GM21423 (cell line): Measurements from ENCODE around the gene TSPAN14.
"Not testable (repeated sequence)": the region's sequence is repeated elsewhere in the genome, so short reads cannot be mapped to it uniquely, and the experiment has no call there.

Experiments used
- ATAC-seq: cut with Tn5 transposase; IDR thresholded peaks from one replicate; pipeline ENCODE4 v1.9.1; 2021; ENCODE audit warnings: mild to moderate bottlenecking, moderate library complexity; ENCODE audit not compliant: unreplicated experiment

TSPAN14 gene

GRCh38 chr10:80468002-80468401 is 13.9 kb downstream of the TSPAN14 start:
- no peak for ATAC-seq

- ATAC-seq: no peak
Measured at GRCh38 chr10:80468806-80469421, 14.8 kb downstream of the TSPAN14 start.

- no peak for ATAC-seq
Measured at GRCh38 chr10:80470266-80470665, 16.2 kb downstream of the TSPAN14 start.

- ATAC-seq: no peak
Measured at GRCh38 chr10:80471001-80471400, 16.9 kb downstream of the TSPAN14 start.

GRCh38 chr10:80471715-80472233 is 17.7 kb downstream of the TSPAN14 start:
- ATAC-seq: peak; percentile 48

GRCh38 chr10:80472234-80473095 is 18.4 kb downstream of the TSPAN14 start:
- ATAC-seq: peak; percentile 94

GRCh38 chr10:80473096-80473657 is 19.1 kb downstream of the TSPAN14 start:
- no peak for ATAC-seq

GRCh38 chr10:80473692-80474596 is 19.8 kb downstream of the TSPAN14 start:
- no peak for ATAC-seq

- ATAC-seq: no peak
Measured at GRCh38 chr10:80474597-80474910, 20.4 kb downstream of the TSPAN14 start.

GRCh38 chr10:80474941-80475340 is 20.8 kb downstream of the TSPAN14 start:
- no peak for ATAC-seq

GRCh38 chr10:80475641-80476040 is 21.5 kb downstream of the TSPAN14 start:
- not testable (repeated sequence) for ATAC-seq

- ATAC-seq: no peak
Measured at GRCh38 chr10:80476685-80477084, 22.6 kb downstream of the TSPAN14 start.

- ATAC-seq: no peak
Measured at GRCh38 chr10:80477813-80478212, 23.7 kb downstream of the TSPAN14 start.

GRCh38 chr10:80480373-80480772 is 26.3 kb downstream of the TSPAN14 start:
- not testable (repeated sequence) for ATAC-seq

- ATAC-seq: no peak
Measured at GRCh38 chr10:80480852-80481251, 26.7 kb downstream of the TSPAN14 start.

- ATAC-seq: no peak
Measured at GRCh38 chr10:80484243-80484642, 30.1 kb downstream of the TSPAN14 start.

- ATAC-seq: no peak
Measured at GRCh38 chr10:80484676-80485075, 30.6 kb downstream of the TSPAN14 start.

- ATAC-seq: no peak
Measured at GRCh38 chr10:80485076-80485945, 31.2 kb downstream of the TSPAN14 start.

- ATAC-seq: no peak
Measured at GRCh38 chr10:80485946-80486764, 32.0 kb downstream of the TSPAN14 start.
